Activated CD8-positive, alpha-beta memory T cell treated with anti-CD3 and anti-CD28 coated beads, Interleukin-2, amount 10 ng/mL, durations not matched to agents 7 days and 5 days (primary cell): ENCODE results near the gene KLHL15. TPM values are rescaled to one million over a fixed set of nuclear protein-coding genes. Genes with fewer than 3 reads are reported as not detected.

Experiments
- ATAC-seq: fragments of 150-1000 bp; cut with Tn5 transposase; one replicate; pipeline ENCODE4 v1.10.0; 2021; ENCODE audit warnings: moderate library complexity
- CTCF ChIA-PET: fragments of 350-600 bp; sonication (Branson Sonifier 250); formaldehyde crosslinking; loops from one replicate; lab custom pipeline; 2021; ENCODE audit warnings: antibody characterized with exemption; lab: Charles Lee
- DNase-seq: peaks from one replicate; pipeline ENCODE4 v3.0.0-alpha.2; 2020
- H3K27ac Mint-ChIP-seq: one replicate; pipeline ENCODE4 v1.8.0; 2021; ENCODE audit warnings: mild to moderate bottlenecking, mixed read lengths
- H3K27me3 Mint-ChIP-seq: one replicate; pipeline ENCODE4 v1.8.0; 2021; ENCODE audit warnings: mixed read lengths
- H3K36me3 Mint-ChIP-seq: one replicate; pipeline ENCODE4 v1.8.0; 2021; ENCODE audit warnings: mild to moderate bottlenecking, mixed read lengths
- H3K4me1 Mint-ChIP-seq: one replicate; pipeline ENCODE4 v1.8.0; 2021; ENCODE audit warnings: mixed read lengths
- H3K4me3 Mint-ChIP-seq: one replicate; pipeline ENCODE4 v1.8.0; 2021; ENCODE audit warnings: mild to moderate bottlenecking, moderate library complexity, mixed read lengths
- H3K9me3 Mint-ChIP-seq: one replicate; pipeline ENCODE4 v1.8.0; 2022; ENCODE audit warnings: low read depth, mixed read lengths
- total RNA-seq, 2 experiments: library from RNA; stranded (reverse); gene quantifications; one replicate each; pipeline ENCODE4 v1.2.3, GENCODE V29; 2021

Gene KLHL15
- total RNA-seq, 2 experiments from 2014 or later: 9.5 to 11.5 TPM

GRCh38 chrX:24026432-24026831 lies 554 bp downstream of the KLHL15 start:
- DNase-seq (no peak), ATAC-seq (no peak)
- peaks cover 6% of the 10 kb centered on the region for H3K27me3 Mint-ChIP-seq
- peak overlapping the region; percentile 81 for H3K4me3 Mint-ChIP-seq
- no peaks in the 10 kb centered on the region for H3K9me3 Mint-ChIP-seq
- peak overlapping the region; percentile 93 for H3K27ac Mint-ChIP-seq
- H3K4me1 Mint-ChIP-seq: peaks cover 13% of the 10 kb centered on the region
- H3K36me3 Mint-ChIP-seq: peaks cover 13% of the 10 kb centered on the region
- CTCF ChIA-PET: interaction anchor here (1.0 to 4.0 kb wide), 5 partner anchors 22 to 124 kb away, joined by 3 to 39 read pairs (median 8); partner anchors contain the start of genes APOO, CXorf58 and EIF2S3

GRCh38 chrX:24025741-24026403 lies 1.1 kb downstream of the KLHL15 start:
- peak overlapping the region; percentile 93 for H3K27ac Mint-ChIP-seq
- no peaks in the 10 kb centered on the region for H3K9me3 Mint-ChIP-seq
- peak overlapping the region; percentile 81 for H3K4me3 Mint-ChIP-seq
- peaks cover 6% of the 10 kb centered on the region for H3K27me3 Mint-ChIP-seq
- DNase-seq: no peak
- ATAC-seq: peak; percentile 29
- peaks cover 19% of the 10 kb centered on the region for H3K4me1 Mint-ChIP-seq
- CTCF ChIA-PET: interaction anchor here (0.9 to 4.0 kb wide), 6 partner anchors 28 to 243 kb away, joined by 3 to 39 read pairs (median 8); partner anchors contain the start of genes APOO, CXorf58, EIF2S3 and SAT1
- H3K36me3 Mint-ChIP-seq: peaks cover 16% of the 10 kb centered on the region

- CTCF ChIA-PET: interaction anchor here (0.9 to 4.0 kb wide), 6 partner anchors 29 to 242 kb away, joined by 3 to 39 read pairs (median 8); partner anchors contain the start of genes APOO, CXorf58, EIF2S3 and SAT1
- Mint-ChIP-seq H3K36me3 (peaks cover 16% of the 10 kb centered on the region), H3K27me3 (peaks cover 5% of the 10 kb centered on the region), H3K4me3 (peak overlapping the region; percentile 86), H3K27ac (peak overlapping the region; percentile 90), H3K4me1 (peaks cover 25% of the 10 kb centered on the region), H3K9me3 (no peaks in the 10 kb centered on the region)
- peak; percentile 91 for ATAC-seq
- DNase-seq: peak; percentile 92
Observed at GRCh38 chrX:24024819-24025740, 1.9 kb downstream of the KLHL15 start.

GRCh38 chrX:24023972-24024669 lies 2.9 kb downstream of the KLHL15 start:
- Mint-ChIP-seq H3K27me3 (no peaks in the 10 kb centered on the region), H3K36me3 (peaks cover 20% of the 10 kb centered on the region), H3K9me3 (no peaks in the 10 kb centered on the region), H3K4me1 (peaks cover 32% of the 10 kb centered on the region), H3K4me3 (peak overlapping the region; percentile 86), H3K27ac (peak overlapping the region; percentile 90)
- CTCF ChIA-PET: interaction anchor here (1.2 to 4.0 kb wide), 2 partner anchors 30 to 43 kb away, joined by 3 to 39 read pairs; partner anchors contain the start of gene EIF2S3
- no peak for ATAC-seq
- no peak for DNase-seq

- peak overlapping the region; percentile 86 for H3K4me3 Mint-ChIP-seq
Observed at GRCh38 chrX:24023544-24023943, 3.4 kb downstream of the KLHL15 start.

GRCh38 chrX:24020306-24020876 lies 6.6 kb downstream of the KLHL15 start:
- Mint-ChIP-seq H3K27me3 (no peaks in the 10 kb centered on the region), H3K27ac (peak overlapping the region; percentile 19), H3K4me3 (peak overlapping the region; percentile 36), H3K36me3 (peaks cover 25% of the 10 kb centered on the region), H3K4me1 (peaks cover 36% of the 10 kb centered on the region), H3K9me3 (no peaks in the 10 kb centered on the region)
- CTCF ChIA-PET: interaction anchor here (1.2 to 2.2 kb wide), 3 partner anchors 8 to 112 kb away, joined by 3 to 8 read pairs (median 4); partner anchors contain the start of genes APOO and CXorf58
- DNase-seq (no peak), ATAC-seq (no peak)

More at GRCh38 chrX:24023544-24023943, 3.4 kb downstream of the KLHL15 start:
- CTCF ChIA-PET: interaction anchor here (1.2 to 4.0 kb wide), 2 partner anchors 30 to 44 kb away, joined by 3 to 39 read pairs; partner anchors contain the start of gene EIF2S3
- peak overlapping the region; percentile 90 for H3K27ac Mint-ChIP-seq
- no peaks in the 10 kb centered on the region for H3K9me3 Mint-ChIP-seq
- DNase-seq (no peak), ATAC-seq (no peak)
- H3K36me3 Mint-ChIP-seq: peaks cover 20% of the 10 kb centered on the region
- H3K27me3 Mint-ChIP-seq: no peaks in the 10 kb centered on the region
- H3K4me1 Mint-ChIP-seq: peaks cover 33% of the 10 kb centered on the region

GRCh38 chrX:24019448-24019847 lies 7.5 kb downstream of the KLHL15 start:
- Mint-ChIP-seq H3K4me3 (no peak overlapping the region), H3K27me3 (no peaks in the 10 kb centered on the region), H3K4me1 (peaks cover 44% of the 10 kb centered on the region), H3K36me3 (peaks cover 27% of the 10 kb centered on the region), H3K27ac (no peak overlapping the region), H3K9me3 (no peaks in the 10 kb centered on the region)
- DNase-seq (peak; percentile 49), ATAC-seq (no peak)
- CTCF ChIA-PET: interaction anchor here (2.2 kb wide), 1 partner anchor 34 kb away, joined by 8 read pairs; no protein-coding TSS in a partner anchor

- CTCF ChIA-PET: interaction anchor here (2.2 kb wide), 1 partner anchor 35 kb away, joined by 8 read pairs; no protein-coding TSS in a partner anchor
- no peak for ATAC-seq
- Mint-ChIP-seq H3K4me3 (no peak overlapping the region), H3K4me1 (peaks cover 47% of the 10 kb centered on the region), H3K27ac (no peak overlapping the region), H3K36me3 (peaks cover 27% of the 10 kb centered on the region), H3K27me3 (no peaks in the 10 kb centered on the region), H3K9me3 (no peaks in the 10 kb centered on the region)
- no peak for DNase-seq
Observed at GRCh38 chrX:24018809-24019208, 8.2 kb downstream of the KLHL15 start.

GRCh38 chrX:24017674-24018073 lies 9.3 kb downstream of the KLHL15 start:
- Mint-ChIP-seq H3K36me3 (peaks cover 21% of the 10 kb centered on the region), H3K27me3 (no peaks in the 10 kb centered on the region), H3K27ac (no peak overlapping the region), H3K9me3 (no peaks in the 10 kb centered on the region), H3K4me3 (no peak overlapping the region), H3K4me1 (peaks cover 44% of the 10 kb centered on the region)
- CTCF ChIA-PET: interaction anchor here (0.6 to 0.7 kb wide), 3 partner anchors 9 to 183 kb away, joined by 3 to 4 read pairs (median 3); no protein-coding TSS in a partner anchor
- ATAC-seq: no peak
- DNase-seq: no peak

- peaks cover 36% of the 10 kb centered on the region for H3K4me1 Mint-ChIP-seq
Observed at GRCh38 chrX:24014388-24015018, 12.5 kb downstream of the KLHL15 start.

GRCh38 chrX:24012266-24012665 lies 14.7 kb downstream of the KLHL15 start:
- DNase-seq (no peak), ATAC-seq (no peak)
- Mint-ChIP-seq H3K27me3 (no peaks in the 10 kb centered on the region), H3K4me1 (peaks cover 37% of the 10 kb centered on the region), H3K27ac (no peak overlapping the region), H3K9me3 (no peaks in the 10 kb centered on the region), H3K4me3 (no peak overlapping the region), H3K36me3 (peaks cover 17% of the 10 kb centered on the region)
- CTCF ChIA-PET: interaction anchor here (1.0 kb wide), 1 partner anchor 9 kb away, joined by 4 read pairs; no protein-coding TSS in a partner anchor

More at GRCh38 chrX:24014388-24015018, 12.5 kb downstream of the KLHL15 start:
- no peaks in the 10 kb centered on the region for H3K27me3 Mint-ChIP-seq
- ATAC-seq: peak; percentile 78
- H3K36me3 Mint-ChIP-seq: peaks cover 21% of the 10 kb centered on the region
- CTCF ChIA-PET: no interaction called here
- DNase-seq: peak; percentile 42
- H3K4me3 Mint-ChIP-seq: peak overlapping the region; percentile 61
- peak overlapping the region; percentile 85 for H3K27ac Mint-ChIP-seq
- H3K9me3 Mint-ChIP-seq: no peaks in the 10 kb centered on the region
